IMR-90 (cell line): ENCODE measurements around the gene CD93. TPM values are rescaled to one million over a fixed set of nuclear protein-coding genes. Genes with fewer than 3 reads are reported as not detected.

ENCODE experiments used
- ATAC-seq: fragments of 200-7000 bp; cut with Tn5 transposase; 2 replicates; pipeline ENCODE4 v1.9.1; 2020; ENCODE audit warnings: low read depth, mild to moderate bottlenecking, moderate library complexity
- BruUV-seq: library from RNA; stranded (reverse); fragments of 400-500 nt; replicated peaks from 2 replicates; lab custom pipeline; 2021; lab: Mats Ljungman, UMichigan
- CTCF ChIA-PET: fragments of 300-600 bp; formaldehyde crosslinking; extraction: SDS; loops from one replicate; lab custom pipeline; 2021; ENCODE audit warnings: antibody characterized with exemption; lab: Yijun Ruan, JAX
- POLR2A ChIA-PET: fragments of 300-600 bp; sonication (Branson Sonifier 250); formaldehyde crosslinking; loops from one replicate; lab custom pipeline; 2022; ENCODE audit warnings: antibody characterized with exemption; ENCODE audit not compliant: unreplicated experiment; lab: Charles Lee
- DNase-seq: peaks from one replicate; pipeline ENCODE4 v3.0.0; 2013
- H2AFZ ChIP-seq: replicated peaks from 2 replicates; pipeline ENCODE3; 2013; ENCODE audit warnings: low read length, mild to moderate bottlenecking; ENCODE audit not compliant: poor library complexity
- H2AK5ac ChIP-seq: 2 replicates; pipeline ENCODE4 v1.6.1; 2013; ENCODE audit warnings: low read depth, low read length, inconsistent platforms
- H2AK9ac ChIP-seq: replicated peaks from 2 replicates; pipeline ENCODE3; 2013; ENCODE audit warnings: mild to moderate bottlenecking, low read depth, low read length, moderate library complexity; ENCODE audit not compliant: poor library complexity
- H2BK120ac ChIP-seq: 2 replicates; pipeline ENCODE4 v1.6.1; 2013; ENCODE audit warnings: low read depth, low read length, inconsistent platforms
- H2BK15ac ChIP-seq: 3 replicates; pipeline ENCODE4 v1.6.1; 2013; ENCODE audit warnings: low read depth, low read length, inconsistent platforms
- H2BK20ac ChIP-seq: 2 replicates; pipeline ENCODE4 v1.6.1; 2013; ENCODE audit warnings: low read depth, mild to moderate bottlenecking, inconsistent platforms, low read length, moderate library complexity
- H2BK5ac ChIP-seq: 2 replicates; pipeline ENCODE4 v1.6.1; 2013; ENCODE audit warnings: mild to moderate bottlenecking, low read depth, low read length, inconsistent platforms; ENCODE audit not compliant: poor library complexity, severe bottlenecking
- H3K14ac ChIP-seq: replicated peaks from 2 replicates; pipeline ENCODE4 v1.6.1; 2013; ENCODE audit warnings: low read depth, low read length, inconsistent platforms
- H3K18ac ChIP-seq: 2 replicates; pipeline ENCODE4 v1.6.1; 2013; ENCODE audit warnings: low read depth, low read length, control low read depth
- H3K23ac ChIP-seq: 2 replicates; pipeline ENCODE4 v1.6.1; 2013; ENCODE audit warnings: low read depth, low read length, inconsistent platforms
- H3K27ac ChIP-seq: 2 replicates; pipeline ENCODE4 v1.5.1; 2013; ENCODE audit warnings: mild to moderate bottlenecking, control low read depth, low read length; ENCODE audit not compliant: insufficient read depth
- H3K27me3 ChIP-seq: 2 replicates; pipeline ENCODE4 v1.6.1; 2013; ENCODE audit warnings: low read length; ENCODE audit not compliant: control insufficient read depth, insufficient read depth
- H3K36me3 ChIP-seq: 2 replicates; pipeline ENCODE4 v1.6.1; 2013; ENCODE audit warnings: low read length, mixed read lengths; ENCODE audit not compliant: control insufficient read depth, insufficient read depth
- H3K4ac ChIP-seq: 2 replicates; pipeline ENCODE4 v1.6.1; 2013; ENCODE audit warnings: low read depth, low read length, inconsistent platforms
- H3K4me1 ChIP-seq: 2 replicates; pipeline ENCODE4 v1.6.1; 2013; ENCODE audit warnings: low read length, mixed read lengths; ENCODE audit not compliant: control insufficient read depth, insufficient read depth
- H3K4me2 ChIP-seq: 2 replicates; pipeline ENCODE4 v1.6.1; 2013; ENCODE audit warnings: low read depth, mild to moderate bottlenecking, control low read depth, low read length, moderate library complexity
- H3K4me3 ChIP-seq: 2 replicates; pipeline ENCODE4 v1.5.1; 2013; ENCODE audit warnings: low read depth, mild to moderate bottlenecking, control low read depth, low read length, moderate library complexity; ENCODE audit not compliant: insufficient read depth
- H3K56ac ChIP-seq: 2 replicates; pipeline ENCODE4 v1.6.1; 2013; ENCODE audit warnings: low read length, inconsistent platforms; ENCODE audit not compliant: insufficient read depth; ENCODE audit errors: extremely low read depth
- H3K79me1 ChIP-seq, 2 experiments: 2 replicates each; pipeline ENCODE4 v1.6.1; 2013; ENCODE audit warnings: low read length in 2 of 2, inconsistent platforms in 1 of 2, low read depth in 1 of 2
- H3K9ac ChIP-seq: 2 replicates; pipeline ENCODE4 v1.6.1; 2013; ENCODE audit warnings: low read depth, low read length, control low read depth
- H3K9me1 ChIP-seq: 2 replicates; pipeline ENCODE4 v1.6.1; 2013; ENCODE audit warnings: low read length, inconsistent platforms; ENCODE audit not compliant: insufficient read depth
- H3K9me3 ChIP-seq: 2 replicates; pipeline ENCODE4 v1.6.1; 2013; ENCODE audit warnings: low read length; ENCODE audit not compliant: control insufficient read depth, insufficient read depth
- H4K20me1 ChIP-seq: 2 replicates; pipeline ENCODE4 v1.6.1; 2013; ENCODE audit warnings: low read length, inconsistent platforms; ENCODE audit not compliant: insufficient read depth
- H4K5ac ChIP-seq: 2 replicates; pipeline ENCODE4 v1.6.1; 2013; ENCODE audit warnings: mild to moderate bottlenecking, low read depth, low read length, control low read depth
- H4K8ac ChIP-seq, 2 experiments: 2 replicates each; pipeline ENCODE4 v1.6.1; 2013; ENCODE audit warnings: low read depth in 2 of 2, low read length in 2 of 2, control low read depth in 1 of 2, inconsistent platforms in 1 of 2
- H4K91ac ChIP-seq: 2 replicates; pipeline ENCODE4 v1.6.1; 2013; ENCODE audit warnings: low read depth, low read length, inconsistent platforms; ENCODE audit not compliant: insufficient read depth
- BHLHE40 ChIP-seq: fragments of 150-350 bp; IDR thresholded peaks from 2 replicates; pipeline ENCODE4 v1.6.1; 2016; ENCODE audit warnings: mild to moderate bottlenecking, low read depth, low read length
- CEBPB ChIP-seq: IDR thresholded peaks from 2 replicates; pipeline ENCODE4 v1.6.1; 2012; ENCODE audit warnings: low read depth, low read length, improper control_type of control experiment
- CHD1 ChIP-seq: IDR thresholded peaks from 2 replicates; pipeline ENCODE4 v1.6.1; 2012; ENCODE audit warnings: low read depth, low read length, improper control_type of control experiment
- CTCF ChIP-seq: conservative IDR thresholded peaks from 2 replicates; pipeline ENCODE4 v1.5.1; 2012; ENCODE audit warnings: mild to moderate bottlenecking, low read depth, low read length, improper control_type of control experiment
- ELK1 ChIP-seq: fragments of 150-350 bp; IDR thresholded peaks from 2 replicates; pipeline ENCODE4 v1.6.1; 2016; ENCODE audit warnings: low read depth, mild to moderate bottlenecking, low read length, moderate library complexity, borderline replicate concordance
- FOS ChIP-seq: fragments of 150-350 bp; IDR thresholded peaks from 2 replicates; pipeline ENCODE4 v1.6.1; 2016; ENCODE audit warnings: low read depth, low read length
- MAFK ChIP-seq: IDR thresholded peaks from 2 replicates; pipeline ENCODE4 v1.6.1; 2012; ENCODE audit warnings: low read depth, low read length, improper control_type of control experiment
- MAZ ChIP-seq: IDR thresholded peaks from 2 replicates; pipeline ENCODE4 v1.6.1; 2012; ENCODE audit warnings: low read depth, mild to moderate bottlenecking, low read length, improper control_type of control experiment, moderate library complexity, borderline replicate concordance
- MXI1 ChIP-seq: IDR thresholded peaks from 2 replicates; pipeline ENCODE4 v1.6.1; 2012; ENCODE audit warnings: low read depth, mild to moderate bottlenecking, low read length, moderate library complexity, borderline replicate concordance
- NFE2L2 ChIP-seq: fragments of 150-350 bp; IDR thresholded peaks from 2 replicates; pipeline ENCODE4 v1.6.1; 2016; ENCODE audit warnings: low read depth, mild to moderate bottlenecking, low read length
- POLR2A ChIP-seq: IDR thresholded peaks from 2 replicates; pipeline ENCODE4 v1.6.1; 2012; ENCODE audit warnings: mild to moderate bottlenecking, low read depth, low read length
- RAD21 ChIP-seq: IDR thresholded peaks from 2 replicates; pipeline ENCODE4 v1.6.1; 2012; ENCODE audit warnings: low read length, improper control_type of control experiment
- RCOR1 ChIP-seq: IDR thresholded peaks from 2 replicates; pipeline ENCODE4 v1.6.1; 2012; ENCODE audit warnings: mild to moderate bottlenecking, low read length, improper control_type of control experiment; ENCODE audit not compliant: insufficient replicate concordance
- SMC3 ChIP-seq: fragments of 150-350 bp; IDR thresholded peaks from 2 replicates; pipeline ENCODE4 v1.6.1; 2016; ENCODE audit warnings: low read depth, mild to moderate bottlenecking, antibody characterized with exemption, low read length, moderate library complexity
- USF2 ChIP-seq: fragments of 150-350 bp; IDR thresholded peaks from 2 replicates; pipeline ENCODE4 v1.6.1; 2017; ENCODE audit warnings: mild to moderate bottlenecking, antibody characterized with exemption, low read length, low read depth
- WGBS, 2 experiments: methylation state at CpG; one replicate each; pipeline versions ENCODE4 v1.1.5 to v1.1.7; 2013; ENCODE audit warnings: missing lambda C conversion rate in 2 of 2; ENCODE audit not compliant: insufficient read length in 1 of 2; ENCODE audit errors: extremely low coverage in 2 of 2; 5-methylcytosine and 5-hydroxymethylcytosine counted together
- dilution Hi-C: fragments of 300-500 bp; cut with HindIII; formaldehyde crosslinking; loops from one replicate; pipeline ENCODE4 v1.14.3; 2018; ENCODE audit warnings: low sequenced_read_pairs; ENCODE audit not compliant: unreplicated experiment
- in situ Hi-C: fragments of 300-500 bp; cut with MboI; formaldehyde crosslinking; loops from 3 replicates; pipeline ENCODE4 v1.14.3; 2019; ENCODE audit warnings: low sequenced_read_pairs, inconsistent platforms, mixed read lengths
- intact Hi-C: fragments of 100-400 bp; cut with micrococcal nuclease; formaldehyde crosslinking; loops from 2 replicates; pipeline ENCODE4 v1.10.0; 2022
- polyA plus RNA-seq, 3 experiments: library from polyadenylated mRNA; depleted of rRNA; stranded (reverse); fragments of >200 nt; gene quantifications; 2 replicates each; pipeline ENCODE4 v1.2.3, GENCODE V29; 2012; ENCODE audit warnings: low replicate concordance in 1 of 3
- total RNA-seq: library from RNA; depleted of rRNA; stranded (reverse); fragments of >200 nt; gene quantifications from 2 replicates; pipeline ENCODE4 v1.2.3, GENCODE V29; 2012

Gene CD93
- total and polyA plus RNA-seq, 2 of the 4 experiments (the other 2 are of a cell fraction), result under 0.01 to 0.02 TPM

GRCh38 chr20:23068283-23068682, 17.8 kb downstream of the CD93 start:
- Histone ChIP-seq H3K4me1 (no peaks in the 10 kb centered on the region), H4K91ac (no peak overlapping the region), H3K14ac (no peak overlapping the region), H3K9ac (no peak overlapping the region), H3K79me1 (no peaks in the 10 kb centered on the region), H2BK5ac (no peak overlapping the region), H2AK9ac (no peak overlapping the region), H2AK5ac (no peak overlapping the region), H3K36me3 (no peaks in the 10 kb centered on the region), H3K18ac (no peak overlapping the region), H2BK120ac (no peak overlapping the region), H3K27ac (no peak overlapping the region), H3K27me3 (peaks cover 30% of the 10 kb centered on the region), H2BK15ac (no peak overlapping the region), H3K23ac (no peak overlapping the region), H3K4ac (no peak overlapping the region), H2BK20ac (no peak overlapping the region), H4K8ac (no peak overlapping the region), H3K9me1 (no peaks in the 10 kb centered on the region), H3K4me2 (no peak overlapping the region), H2AFZ (no peak overlapping the region), H4K5ac (no peak overlapping the region), H3K4me3 (no peak overlapping the region), H3K9me3 (no peaks in the 10 kb centered on the region), H3K56ac (no peak overlapping the region), H4K20me1 (no peaks in the 10 kb centered on the region)
- BruUV-seq, result no TSS peak
- dilution Hi-C loops (no loop called here), in situ Hi-C loops (no loop called here), intact Hi-C loops (no loop called here)
- no peak for ATAC-seq
- no peak for TF ChIP-seq MXI1
- TF ChIP-seq NFE2L2, result no peak
- TF ChIP-seq POLR2A, result no peak
- no peak for TF ChIP-seq CHD1
- no peak for TF ChIP-seq BHLHE40
- no peak for TF ChIP-seq USF2
- TF ChIP-seq RCOR1, result no peak
- TF ChIP-seq RAD21, result no peak
- no peak for TF ChIP-seq ELK1
- TF ChIP-seq FOS, result no peak
- no peak for TF ChIP-seq MAFK
- TF ChIP-seq SMC3, result no peak
- TF ChIP-seq CEBPB, result no peak
- no peak for TF ChIP-seq CTCF
- no peak for TF ChIP-seq MAZ
- WGBS, 2 experiments, result no CpG with 5 or more reads among the region's 1 CpG
- ChIA-PET POLR2A (no interaction called here), CTCF (interaction anchor here (1.1 kb wide), 1 partner anchor 167 kb away, joined by 3 read pairs; no protein-coding TSS in a partner anchor)
- DNase-seq, result no peak
